UCSD-AML1 (cell line): ENCODE measurements around the gene PARP4.
"Not testable (repeated sequence)": the region's sequence is repeated elsewhere in the genome, so short reads cannot be mapped to it uniquely, and the experiment has no call there.

Experiments
- DNase-seq: peaks from one replicate; lab custom pipeline; 2025; ENCODE audit not compliant: unreplicated experiment; lab: John Stamatoyannopoulos, UW

PARP4 gene

DNA sequence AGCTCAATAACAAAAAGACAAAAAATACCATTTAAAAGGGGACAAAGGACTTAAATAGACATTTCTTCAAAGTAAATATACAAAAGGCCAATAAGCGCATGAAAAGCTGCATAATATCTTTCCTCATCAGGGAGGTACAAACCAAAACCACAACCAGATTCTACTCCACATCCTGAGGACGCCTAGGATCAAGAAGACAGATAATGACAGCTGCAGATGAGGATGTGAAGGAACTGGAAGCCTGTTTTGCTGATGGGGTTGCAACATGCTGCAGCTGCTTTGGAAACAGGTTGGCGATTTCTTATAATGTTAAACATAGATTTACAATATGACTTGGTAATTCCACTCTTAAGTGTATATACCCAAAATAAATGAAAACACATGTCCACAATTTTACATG lies 132.4 kb downstream of the PARP4 start:
- not testable (repeated sequence) for DNase-seq

GRCh38 chr13:24371273-24371672 lies 141.3 kb downstream of the PARP4 start:
- not testable (repeated sequence) for DNase-seq
